Measurements from ENCODE around the gene ARHGAP28. TPM values are rescaled to one million over a fixed set of nuclear protein-coding genes. Genes with fewer than 3 reads are reported as not detected.

The ARHGAP28 gene
- total RNA-seq, 2 experiments from 2014 or later: not detected

- no peak for ATAC-seq (ENCODE audit: poor library complexity)
- H3K4me3 ChIP-seq (ENCODE audit: low read length): no peak overlapping the region
- Mint-ChIP-seq H3K36me3 (ENCODE audit: low read depth) (no peaks in the 10 kb centered on the region), H3K4me1 (ENCODE audit: low read depth) (no peaks in the 10 kb centered on the region), H3K9me3 (peaks cover 8% of the 10 kb centered on the region), H3K27me3 (no peaks in the 10 kb centered on the region), H3K4me3 (no peak overlapping the region), H3K27ac (no peak overlapping the region)
- TF ChIP-seq CTCF (IDR thresholded peaks at IDR 0.05): no peak
- ChIA-PET CTCF (no interaction called here), POLR2A (no interaction called here)
- intact Hi-C loops (cut with DNase I, micrococcal nuclease): no loop called here
- no peak overlapping the region for H3K27ac ChIP-seq (ENCODE audit: low read depth in 1 of 2, low read length in 2 of 2)
- no peaks in the 10 kb centered on the region for H3K36me3 ChIP-seq (ENCODE audit: insufficient read depth, low read length)
- no peaks in the 10 kb centered on the region for H3K27me3 ChIP-seq (ENCODE audit: control insufficient read depth in 1 of 2, insufficient read depth in 2 of 2, low read length in 2 of 2)
- DNase-seq: no peak
- H3K4me1 ChIP-seq (ENCODE audit: insufficient read depth, low read length): no peaks in the 10 kb centered on the region
- no peaks in the 10 kb centered on the region for H3K9me3 ChIP-seq (ENCODE audit: control insufficient read depth in 1 of 2, insufficient read depth in 1 of 2, low read length in 2 of 2)
Observed at GRCh38 chr18:6711467-6711866, 18.0 kb upstream of the ARHGAP28 start.

GRCh38 chr18:6712401-6712800, 17.1 kb upstream of the ARHGAP28 start:
- H3K4me1 ChIP-seq (ENCODE audit: insufficient read depth, low read length): no peaks in the 10 kb centered on the region
- Mint-ChIP-seq H3K27ac (no peak overlapping the region), H3K9me3 (peaks cover 4% of the 10 kb centered on the region), H3K36me3 (ENCODE audit: low read depth) (no peaks in the 10 kb centered on the region), H3K27me3 (no peaks in the 10 kb centered on the region), H3K4me3 (no peak overlapping the region), H3K4me1 (ENCODE audit: low read depth) (no peaks in the 10 kb centered on the region)
- CTCF ChIA-PET: no interaction called here
- ATAC-seq (ENCODE audit: poor library complexity) (no peak), DNase-seq (no peak)
- intact Hi-C loops (cut with DNase I, micrococcal nuclease): no loop called here
- H3K9me3 ChIP-seq (ENCODE audit: control insufficient read depth in 1 of 2, insufficient read depth in 1 of 2, low read length in 2 of 2): no peaks in the 10 kb centered on the region
- no peaks in the 10 kb centered on the region for H3K27me3 ChIP-seq (ENCODE audit: control insufficient read depth in 1 of 2, insufficient read depth in 2 of 2, low read length in 2 of 2)
- no peaks in the 10 kb centered on the region for H3K36me3 ChIP-seq (ENCODE audit: insufficient read depth, low read length)
- TF ChIP-seq CTCF (IDR thresholded peaks at IDR 0.05): no peak
- H3K27ac ChIP-seq (ENCODE audit: low read depth in 1 of 2, low read length in 2 of 2): no peak overlapping the region
- no peak overlapping the region for H3K4me3 ChIP-seq (ENCODE audit: low read length)
- POLR2A ChIA-PET: no interaction called here

GRCh38 chr18:6714010-6714409, 15.5 kb upstream of the ARHGAP28 start:
- DNase-seq: no peak
- no peak for ATAC-seq (ENCODE audit: poor library complexity)
- Histone ChIP-seq H3K27me3 (ENCODE audit: control insufficient read depth in 1 of 2, insufficient read depth in 2 of 2, low read length in 2 of 2) (no peaks in the 10 kb centered on the region), H3K27ac (ENCODE audit: low read depth in 1 of 2, low read length in 2 of 2) (no peak overlapping the region), H3K36me3 (ENCODE audit: insufficient read depth, low read length) (no peaks in the 10 kb centered on the region), H3K9me3 (ENCODE audit: control insufficient read depth in 1 of 2, insufficient read depth in 1 of 2, low read length in 2 of 2) (no peaks in the 10 kb centered on the region), H3K4me1 (ENCODE audit: insufficient read depth, low read length) (no peaks in the 10 kb centered on the region), H3K4me3 (ENCODE audit: low read length) (no peak overlapping the region)
- H3K4me1 Mint-ChIP-seq (ENCODE audit: low read depth): no peaks in the 10 kb centered on the region
- intact Hi-C loops (cut with DNase I, micrococcal nuclease): no loop called here
- no peaks in the 10 kb centered on the region for H3K27me3 Mint-ChIP-seq
- peaks cover 6% of the 10 kb centered on the region for H3K9me3 Mint-ChIP-seq
- ChIA-PET POLR2A (no interaction called here), CTCF (no interaction called here)
- no peaks in the 10 kb centered on the region for H3K36me3 Mint-ChIP-seq (ENCODE audit: low read depth)
- TF ChIP-seq CTCF (IDR thresholded peaks at IDR 0.05): no peak
- H3K4me3 Mint-ChIP-seq: no peak overlapping the region
- H3K27ac Mint-ChIP-seq: no peak overlapping the region
